Retina (tissue), 1 donor: ENCODE data around the gene ZFYVE1.
"Not testable (repeated sequence)": the region's sequence is repeated elsewhere in the genome, so short reads cannot be mapped to it uniquely, and the experiment has no call there.

Experiments
- DNase-seq: peaks from one replicate; pipeline ENCODE4 v3.0.0-alpha.2; 2016

Gene ZFYVE1

DNA sequence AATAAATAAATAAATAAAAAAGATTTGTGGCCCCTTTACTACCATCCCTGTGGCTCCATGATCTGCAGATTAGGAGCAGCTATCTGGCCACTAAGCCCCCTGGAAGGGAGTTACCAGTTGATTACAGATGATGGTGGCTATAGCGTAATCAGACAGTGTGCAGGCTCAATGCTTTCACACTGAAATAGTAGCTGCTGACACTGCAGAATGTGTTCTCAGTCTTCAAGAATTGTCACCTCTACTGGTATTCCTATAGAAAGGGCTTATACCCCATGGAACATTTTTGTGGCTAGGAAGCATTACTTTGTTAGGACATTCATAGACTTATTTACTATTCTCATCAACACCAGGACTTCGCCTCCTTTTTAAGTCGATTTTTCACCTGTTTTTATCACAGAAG is 69.7 kb downstream of the ZFYVE1 start:
- DNase-seq, result no peak

DNA sequence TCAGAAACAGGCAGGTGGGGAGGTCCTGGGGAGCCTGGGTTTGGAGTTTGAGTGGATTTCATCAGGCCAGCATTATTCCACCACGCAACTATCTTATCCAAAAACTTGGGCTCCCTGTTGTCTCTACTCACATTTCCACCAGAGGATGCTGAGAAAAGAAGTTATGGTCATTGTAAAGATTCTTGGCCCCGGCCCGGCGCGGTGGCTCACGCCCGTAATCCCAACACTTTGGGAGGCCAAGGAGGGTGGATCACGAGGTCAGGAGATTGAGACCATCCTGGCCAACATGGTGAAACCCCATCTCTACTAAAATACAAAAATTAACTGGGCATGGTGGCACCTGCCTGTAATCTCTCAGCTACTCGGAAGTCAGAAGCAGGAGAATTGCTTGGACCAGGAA is 70.2 kb downstream of the ZFYVE1 start:
- DNase-seq, result not testable (repeated sequence)

DNA sequence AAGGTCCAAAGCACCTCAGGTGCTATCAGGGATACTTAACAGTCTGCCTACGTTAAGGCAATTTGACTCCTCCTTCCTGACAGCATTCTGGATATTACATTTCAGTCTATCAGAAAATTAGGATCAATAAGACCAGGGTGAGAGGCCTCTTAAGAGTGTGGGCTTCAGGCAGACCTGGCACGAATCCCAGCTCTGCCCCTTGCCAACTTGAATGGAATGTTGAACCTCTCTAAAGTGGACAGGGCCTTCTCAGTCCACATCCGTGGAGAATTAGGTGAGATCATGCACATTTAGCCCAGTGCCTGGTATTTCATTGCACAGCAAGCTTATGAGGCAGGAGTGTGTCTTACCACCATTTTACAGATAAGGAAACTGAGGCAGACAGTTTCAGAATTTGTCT is 74.7 kb downstream of the ZFYVE1 start:
- no peak for DNase-seq

DNA sequence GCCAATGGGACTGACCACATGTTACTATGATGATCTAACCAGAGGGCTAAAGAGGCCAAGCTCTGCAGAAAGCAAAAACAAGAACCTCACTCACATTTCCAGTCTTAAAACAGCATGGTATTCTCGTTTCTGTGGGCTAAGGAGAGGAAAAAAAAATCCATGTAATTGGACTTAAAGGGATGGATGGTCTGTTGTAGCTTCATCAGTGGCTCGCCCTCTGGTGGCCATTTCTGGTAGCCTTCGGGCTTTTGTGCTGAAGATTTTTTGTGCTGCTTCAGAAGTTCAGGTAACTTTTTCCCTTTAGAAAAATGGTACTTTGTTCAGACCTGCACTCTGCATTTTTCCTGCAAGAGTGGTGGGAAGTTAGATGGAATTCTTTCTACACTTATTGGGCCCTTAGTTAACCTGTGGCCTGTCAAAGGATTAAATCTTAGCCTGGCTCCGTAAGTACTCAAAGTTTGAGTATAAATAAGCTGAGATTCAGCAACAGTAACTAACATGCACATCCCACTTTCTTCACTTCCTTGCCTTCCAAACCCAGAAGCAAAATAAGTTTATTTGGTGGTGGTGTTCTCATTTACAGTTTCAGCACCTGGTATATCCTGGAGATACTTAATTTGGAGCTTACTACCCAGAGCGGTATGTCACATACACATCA is 78.3 kb downstream of the ZFYVE1 start:
- DNase-seq, result peak; percentile 65

DNA sequence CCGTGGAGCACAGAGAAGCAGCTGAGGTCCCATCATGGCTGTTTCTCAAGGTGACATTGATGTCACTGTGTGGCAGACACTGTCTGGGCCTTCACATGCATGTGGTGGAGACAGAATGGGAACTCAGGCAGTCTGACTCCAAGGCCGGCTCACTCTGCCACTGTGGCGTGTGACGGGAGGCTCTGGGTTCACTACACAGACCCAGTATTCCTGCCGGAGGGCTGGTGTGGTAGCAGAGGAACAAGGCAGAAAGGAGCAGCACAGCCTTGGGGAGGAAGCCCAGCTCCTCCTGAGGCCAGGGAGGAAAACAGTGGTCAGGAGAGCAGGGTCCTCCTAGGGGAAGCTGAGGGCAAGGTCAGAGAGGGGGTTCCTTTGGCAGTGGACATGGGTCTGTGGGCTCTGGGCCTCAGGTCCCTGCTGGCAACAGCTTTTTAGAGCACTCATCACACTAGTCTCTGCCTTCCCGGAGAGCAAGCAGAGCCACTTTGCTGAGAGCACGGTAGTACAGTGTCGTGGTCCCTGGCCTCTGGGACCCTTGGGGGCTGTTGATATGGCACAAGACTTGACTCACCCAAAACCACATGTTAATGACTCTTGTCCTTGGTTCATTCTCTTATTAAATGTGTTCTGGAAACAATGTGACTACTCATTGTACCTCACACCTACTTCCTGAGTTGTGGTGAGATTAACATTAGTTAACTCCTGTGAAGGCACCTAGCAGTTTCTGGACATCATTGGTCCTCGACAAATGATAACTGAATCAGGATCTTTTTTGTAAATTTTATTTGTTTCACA is 79.3 kb downstream of the ZFYVE1 start:
- DNase-seq, result no peak

DNA sequence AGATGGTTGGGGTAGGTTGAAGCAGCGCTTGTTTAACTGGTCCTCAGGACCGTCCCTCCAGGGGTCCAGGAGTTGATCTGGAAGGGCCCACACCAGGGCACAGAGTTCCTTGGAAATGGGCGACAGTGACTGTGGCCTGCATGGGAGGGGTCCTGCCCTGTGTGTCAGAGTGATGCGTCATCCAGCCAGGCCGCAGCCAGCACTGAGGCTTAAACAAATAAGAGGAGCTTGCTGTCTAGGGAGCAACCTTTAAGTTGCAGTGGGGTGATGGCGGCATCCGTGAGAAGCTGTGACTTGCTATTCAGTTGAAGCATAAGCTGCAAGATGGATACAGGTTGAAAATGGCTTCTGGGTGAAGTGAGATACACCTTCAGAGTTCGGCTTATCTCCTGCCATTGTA is 80.4 kb downstream of the ZFYVE1 start:
- DNase-seq, result no peak

DNA sequence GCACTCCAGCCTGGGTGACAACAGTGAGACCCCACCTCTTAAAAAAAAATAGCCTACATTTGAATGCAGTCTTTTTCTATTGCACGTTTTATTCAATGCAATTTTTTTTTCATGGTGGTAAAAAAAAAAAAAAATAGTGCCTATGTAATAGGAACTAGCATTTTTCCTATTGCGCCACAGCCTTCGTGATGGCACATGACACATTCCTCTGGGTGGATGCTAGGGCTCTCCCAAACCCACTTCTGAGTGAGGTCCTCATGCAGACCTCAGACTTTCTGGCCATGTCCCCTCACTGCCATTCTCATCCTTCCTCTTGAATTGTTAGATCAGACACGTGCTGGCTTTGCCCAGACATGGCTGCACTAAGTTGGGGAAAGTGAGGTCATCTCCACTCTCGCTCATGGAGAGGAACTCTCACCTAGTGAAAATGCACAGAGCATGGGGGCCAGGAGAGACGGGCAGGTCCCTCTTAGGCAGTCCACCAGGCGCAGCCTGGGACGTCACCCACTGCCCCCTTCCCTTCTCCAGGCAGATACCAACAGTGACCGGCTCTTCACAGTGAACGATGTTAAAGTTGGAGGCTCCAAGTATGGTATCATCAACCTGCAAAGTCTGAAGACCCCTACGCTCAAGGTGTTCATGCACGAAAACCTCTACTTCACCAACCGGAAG is 81.4 kb downstream of the ZFYVE1 start:
- no peak for DNase-seq

DNA sequence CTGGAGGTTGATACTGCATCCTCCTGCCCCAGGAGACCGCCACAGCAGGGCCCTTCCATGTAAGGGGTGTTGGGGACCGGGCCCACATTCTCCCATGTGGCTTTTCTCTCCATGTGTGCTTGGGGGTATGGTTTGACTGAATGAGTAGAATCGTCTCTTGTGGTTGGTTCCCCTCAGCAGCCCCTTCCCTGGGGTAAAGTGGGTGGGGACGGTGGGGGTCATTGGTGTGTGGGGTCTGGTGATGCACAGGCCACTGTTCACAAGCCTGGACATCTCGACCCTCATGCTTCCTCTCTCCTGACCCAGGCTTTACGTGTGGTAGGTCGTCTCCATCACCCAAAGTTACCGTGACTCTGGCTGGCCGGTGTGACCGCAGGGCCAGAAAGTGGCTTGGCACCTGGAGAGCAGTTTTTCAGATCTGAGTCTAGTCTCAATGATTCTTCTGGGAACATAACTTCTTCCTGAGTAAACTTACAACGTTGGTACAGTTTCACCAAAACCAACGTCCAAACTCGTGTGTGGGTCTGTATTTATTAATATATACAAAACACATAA is 83.0 kb downstream of the ZFYVE1 start:
- no peak for DNase-seq

DNA sequence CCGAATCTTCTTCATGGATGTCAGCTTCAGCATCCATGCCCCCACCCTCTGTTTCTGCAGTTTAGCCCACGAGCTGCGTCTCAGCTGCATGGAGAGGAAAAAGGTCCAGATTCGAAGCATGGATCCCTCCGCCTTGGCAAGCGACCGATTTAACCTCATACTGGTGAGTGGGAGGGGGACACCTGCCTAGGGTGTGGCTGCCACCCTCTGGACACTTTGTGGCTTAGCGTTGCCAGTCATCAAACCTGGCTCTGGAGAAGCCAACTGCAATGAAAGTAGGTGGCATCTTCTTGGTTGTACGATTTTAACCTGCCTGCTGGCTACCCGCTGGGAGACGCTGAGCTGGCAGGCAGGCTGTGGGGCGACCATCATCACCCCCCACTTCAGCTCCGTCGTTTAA is 84.0 kb downstream of the ZFYVE1 start:
- DNase-seq, result no peak

DNA sequence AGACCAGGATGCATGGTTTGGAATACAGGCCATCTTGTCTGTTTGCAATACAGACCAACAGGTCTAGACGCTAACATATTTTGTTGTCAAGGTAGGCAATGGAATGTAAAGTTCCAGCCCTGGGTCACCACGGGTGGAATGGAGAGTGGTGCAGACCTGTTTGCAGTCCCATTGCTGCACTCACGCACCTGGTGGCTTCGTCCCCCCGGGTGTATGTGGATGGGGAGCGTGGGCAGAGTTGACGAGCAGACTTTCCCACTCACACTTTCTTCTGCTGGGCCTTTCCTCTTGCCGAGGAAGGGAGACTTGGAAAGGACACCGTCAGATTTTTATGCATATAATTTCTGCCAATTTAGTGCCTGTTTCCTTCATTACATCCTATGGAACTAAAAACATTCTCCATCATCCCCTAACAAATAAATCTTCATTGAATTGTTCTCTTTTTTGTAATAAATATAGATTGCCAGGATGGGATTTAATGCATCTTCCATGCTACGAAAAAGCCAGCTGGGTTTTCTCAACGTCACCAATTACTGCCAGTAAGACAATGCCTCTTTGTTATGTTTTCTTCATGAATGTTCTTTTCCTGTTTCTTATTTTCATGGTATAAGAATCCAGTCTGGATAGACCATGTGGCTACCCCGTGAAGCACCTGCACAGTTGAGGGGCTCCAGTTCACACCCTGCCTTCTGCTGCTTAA is 85.5 kb downstream of the ZFYVE1 start:
- DNase-seq, result no peak

DNA sequence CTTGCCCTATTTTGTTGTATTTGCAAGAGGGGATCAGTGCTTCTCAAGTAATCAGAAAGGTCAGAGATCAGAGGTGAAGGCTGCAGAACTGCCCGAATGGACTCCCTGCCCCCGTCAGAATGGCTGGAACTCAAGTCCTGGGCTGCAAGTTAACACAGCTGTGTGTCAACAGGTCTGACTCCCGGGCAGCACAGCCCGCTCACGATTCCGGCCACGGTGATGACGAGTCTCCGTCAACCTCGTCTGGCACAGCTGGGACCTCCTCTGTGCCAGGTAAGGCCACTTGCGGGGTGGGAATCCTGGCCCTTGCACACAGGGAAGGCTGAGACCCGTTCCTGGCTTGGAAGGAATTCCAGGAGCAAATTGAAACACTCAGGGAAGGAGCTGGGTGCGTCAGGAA is 87.3 kb downstream of the ZFYVE1 start:
- no peak for DNase-seq

DNA sequence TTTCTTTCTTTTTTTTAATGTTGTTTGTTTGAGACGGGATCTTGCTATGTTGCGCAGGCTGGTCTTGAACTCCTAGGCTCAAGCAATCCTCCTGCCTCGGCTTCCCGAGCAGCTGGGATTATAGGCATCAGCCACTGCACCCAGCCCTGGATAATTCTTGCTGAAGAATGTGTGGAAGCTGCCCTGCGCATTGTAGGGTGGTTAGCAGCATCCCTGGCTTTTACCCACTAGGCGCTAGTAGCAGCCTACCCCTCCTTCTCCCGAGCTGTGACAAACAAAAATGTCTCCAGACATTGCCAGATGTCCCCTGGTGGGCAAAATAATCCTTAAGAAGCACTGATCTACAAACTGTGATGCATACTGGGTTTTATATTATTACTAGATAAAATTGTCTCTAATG is 94.0 kb downstream of the ZFYVE1 start:
- DNase-seq, result no peak

DNA sequence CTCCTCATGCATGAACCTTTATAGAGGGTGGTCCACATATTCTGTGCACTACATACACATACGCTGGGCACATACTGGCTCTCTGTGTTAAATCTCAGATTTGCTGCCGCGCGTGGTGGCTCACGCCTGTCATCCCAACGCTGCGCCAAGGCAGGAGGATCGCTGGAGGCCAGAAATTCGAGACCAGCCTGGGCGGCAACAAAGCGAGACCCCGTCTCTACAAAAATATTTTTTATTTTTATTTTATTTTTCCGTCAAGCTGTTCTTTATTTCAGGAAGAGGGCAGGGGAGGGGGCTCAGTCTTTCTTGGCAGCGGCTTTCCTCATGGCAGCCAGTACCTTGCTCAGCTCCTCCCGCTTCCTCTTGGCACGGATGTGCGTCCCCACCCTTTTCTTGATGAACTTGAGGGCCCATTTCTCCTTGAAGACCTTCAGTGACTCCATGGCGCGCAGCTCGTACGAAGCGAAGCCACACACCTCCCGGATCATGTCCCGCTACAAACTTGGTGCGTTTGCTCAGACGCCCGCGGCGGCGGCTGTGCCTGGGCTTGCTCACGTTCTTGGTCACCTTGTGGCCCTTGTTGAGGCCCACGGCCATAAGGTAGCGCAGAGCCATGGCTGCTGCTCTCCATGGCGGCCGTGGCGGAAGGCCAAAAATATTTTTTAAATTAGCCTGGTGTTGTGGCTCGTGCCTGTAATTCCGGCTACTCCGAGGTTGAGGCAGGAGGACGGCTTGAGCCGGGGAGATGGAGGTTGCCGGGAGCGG is 97.4 kb downstream of the ZFYVE1 start:
- no peak for DNase-seq

DNA sequence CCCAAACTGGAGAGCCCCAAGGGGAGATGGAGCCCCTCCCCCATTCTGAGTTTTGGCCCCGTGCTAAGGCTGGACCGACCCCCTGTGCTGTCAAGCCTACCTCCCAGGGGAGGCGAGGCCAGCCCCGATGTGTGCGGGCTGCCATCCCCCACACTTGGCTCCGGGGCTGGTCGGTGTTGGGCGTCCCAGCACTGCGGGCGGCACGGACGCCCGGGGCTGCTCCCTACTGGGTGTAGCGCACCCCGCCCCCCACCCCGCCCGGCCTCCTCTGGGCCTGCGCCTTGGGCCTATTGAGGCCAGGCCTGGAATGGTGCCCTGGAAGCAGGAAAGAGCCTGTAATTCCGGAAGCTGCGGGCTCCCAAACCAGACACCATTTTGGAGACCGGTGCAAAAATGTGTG is 98.0 kb downstream of the ZFYVE1 start:
- DNase-seq, result no peak

DNA sequence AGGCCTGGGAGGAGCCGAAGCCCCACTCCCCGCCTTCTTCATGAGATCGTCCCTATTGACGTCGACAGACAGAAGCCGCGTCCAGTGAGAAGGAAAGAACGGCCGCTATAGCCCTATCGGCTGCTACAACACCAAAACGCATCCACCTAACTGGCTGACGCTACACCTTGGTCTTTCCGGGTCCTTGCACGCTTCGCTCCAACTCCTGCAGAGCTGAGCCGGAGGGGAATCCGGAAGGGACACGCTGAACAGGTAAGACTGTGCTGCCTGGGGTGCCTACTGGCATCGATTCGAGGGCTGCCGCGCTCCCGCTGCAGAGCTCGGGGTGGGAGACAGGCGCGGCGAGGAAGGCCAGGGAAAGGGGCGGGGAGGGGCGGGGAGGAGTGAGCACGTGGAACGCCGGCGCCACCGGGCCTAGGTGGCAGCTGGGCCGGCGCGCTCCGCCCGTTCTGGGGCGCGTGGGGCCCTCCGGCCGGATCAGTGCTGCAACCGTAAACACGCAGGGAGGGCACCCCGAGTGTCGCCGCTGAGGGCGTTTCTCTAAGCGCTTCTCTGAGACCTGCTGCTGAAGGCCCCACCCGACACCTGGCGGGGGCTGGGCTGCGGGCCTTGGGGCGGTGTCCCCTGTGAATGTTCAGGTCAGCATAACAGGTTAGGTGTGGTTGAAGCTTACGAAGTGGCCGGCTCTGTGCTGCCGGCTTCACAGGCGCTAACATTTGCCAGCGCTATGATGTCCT is 100.4 kb downstream of the ZFYVE1 start, which contains the start of gene DCAF4:
Gene DCAF4 (plus strand): TSS at position 173 of the 737 bp plus-strand sequence. CDS start 11,515 bp downstream, outside the sequence.
- DNase-seq, result peak; percentile 93

DNA sequence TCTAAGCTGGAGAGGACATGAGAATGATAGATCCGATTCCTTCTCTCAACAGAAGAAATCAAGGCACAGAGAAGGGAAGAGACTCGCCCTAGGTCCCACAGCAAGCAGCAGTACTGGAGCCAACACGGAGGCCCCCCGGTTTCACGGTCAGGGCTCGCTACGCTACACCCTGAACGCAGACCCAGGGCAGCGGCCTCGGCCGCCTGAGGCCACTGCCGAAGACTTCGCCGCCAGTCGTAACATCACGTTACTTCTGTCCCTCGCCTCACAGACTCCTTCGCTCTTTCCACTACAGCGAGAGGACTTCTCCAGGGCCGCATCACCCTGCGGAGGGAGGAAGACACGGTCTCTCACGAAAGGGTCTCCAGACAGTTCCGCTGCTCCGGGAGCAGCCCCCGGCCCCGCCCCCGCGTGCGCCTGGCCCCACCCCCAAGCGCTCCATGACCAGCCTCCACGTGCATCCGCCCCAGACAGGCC is 101.1 kb downstream of the ZFYVE1 start:
- no peak for DNase-seq

DNA sequence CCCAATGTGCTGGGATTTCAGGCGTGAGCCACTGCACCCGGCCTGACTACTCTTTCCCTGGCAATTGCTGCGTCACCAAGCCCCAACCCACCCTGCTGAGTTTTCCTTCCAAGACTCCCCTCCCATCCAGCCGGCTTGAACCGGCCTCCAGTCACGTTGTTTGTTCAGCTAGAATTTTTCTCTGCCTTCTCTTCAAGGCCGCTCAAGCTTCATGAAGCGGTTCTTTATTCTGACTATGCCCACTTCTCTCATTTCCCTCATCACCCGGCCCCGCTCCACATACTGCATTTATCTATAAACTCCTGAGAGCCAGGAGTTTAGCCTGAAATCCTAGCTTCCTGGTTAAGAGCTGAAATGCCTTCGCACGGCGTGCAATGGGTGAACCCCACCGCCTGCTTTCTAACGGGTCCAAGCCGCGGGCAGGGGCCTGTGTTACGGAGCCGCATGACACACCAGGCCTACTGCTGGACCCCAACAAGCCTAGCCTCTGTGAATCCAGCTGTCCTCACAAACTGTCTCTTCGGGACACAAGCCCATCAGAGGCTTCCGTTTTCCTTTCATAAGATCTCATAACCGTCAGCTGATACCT is 101.6 kb downstream of the ZFYVE1 start:
- no peak for DNase-seq

DNA sequence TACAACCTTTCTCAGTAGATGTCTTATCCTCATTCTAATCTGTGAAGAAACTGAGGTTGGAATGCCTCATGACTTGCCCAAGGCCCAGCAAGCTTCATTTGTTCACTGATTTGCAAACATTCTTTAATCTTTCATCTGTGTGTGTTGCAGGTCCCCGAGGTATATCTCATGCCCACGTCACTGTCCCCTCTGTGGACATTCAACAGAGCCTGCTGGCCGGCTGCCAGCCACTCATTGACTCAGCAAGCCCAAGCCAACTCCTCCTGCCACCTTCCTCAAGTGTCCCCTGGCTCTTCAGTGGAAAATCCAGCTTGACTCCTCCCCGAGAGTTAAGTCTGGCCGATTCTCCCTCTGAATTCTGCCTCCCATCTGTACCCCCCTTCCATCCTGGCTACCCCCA is 102.6 kb downstream of the ZFYVE1 start:
- DNase-seq, result no peak

DNA sequence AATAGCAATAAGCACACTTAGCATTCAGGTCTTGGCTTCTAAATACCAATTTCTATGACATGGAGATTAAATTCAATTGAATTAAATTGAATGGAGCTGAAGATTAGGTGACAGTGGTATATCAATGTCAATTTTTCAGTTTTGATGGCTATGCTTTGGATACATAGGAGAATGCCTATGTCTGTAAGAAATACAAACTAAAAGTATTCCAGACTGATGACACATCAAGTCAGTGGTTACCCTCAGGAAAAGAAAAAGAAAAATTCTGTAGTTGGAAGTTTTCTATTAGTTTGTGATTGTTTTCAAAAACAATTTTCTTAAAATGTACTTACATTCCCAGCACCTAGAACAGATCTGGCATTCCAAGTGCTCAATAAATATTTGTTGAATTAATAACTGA is 105.5 kb downstream of the ZFYVE1 start:
- no peak for DNase-seq

DNA sequence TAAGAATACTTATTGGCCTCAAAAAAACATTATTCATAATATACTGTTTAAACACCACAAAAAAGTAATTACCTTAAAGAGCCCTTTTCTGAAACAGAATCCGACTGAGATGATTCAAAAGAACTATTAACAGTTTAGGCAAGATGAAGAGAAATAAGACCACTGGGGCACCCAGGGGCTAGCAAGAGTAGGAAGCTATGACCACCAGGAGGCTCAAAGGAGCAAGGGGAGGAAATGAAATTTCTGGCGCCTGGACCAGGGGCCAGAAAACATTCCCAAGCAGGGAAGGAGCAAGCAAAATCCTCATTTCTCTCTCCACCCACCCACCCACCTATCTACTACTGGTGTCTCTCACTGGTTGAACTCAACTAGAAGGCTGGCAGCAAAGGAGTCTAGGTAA is 106.9 kb downstream of the ZFYVE1 start:
- DNase-seq, result no peak
